Prostate gland (tissue), 2 donors: ENCODE data around the gene MRO. TPM values are rescaled to one million over a fixed set of nuclear protein-coding genes. Genes with fewer than 3 reads are reported as not detected.

Source experiments
- DNase-seq: peaks from one replicate; pipeline ENCODE4 v3.0.0-alpha.2; 2019; ENCODE audit warnings: low spot score
- H3K27ac ChIP-seq, 2 donors: fragments of 200-600 bp; sonication (generic); 2 replicates each; pipeline ENCODE4 v1.5.1; 2017 to 2019
- H3K27me3 ChIP-seq: fragments of 200-600 bp; sonication (generic); replicated peaks from 2 replicates; pipeline ENCODE4 v1.5.1; 2019; ENCODE audit not compliant: insufficient read depth
- H3K36me3 ChIP-seq, 2 donors: fragments of 200-600 bp; sonication (generic); 1 replicate in 1 of 2; 2 replicates in 1 of 2; pipeline versions ENCODE4 v1.5.1 to v1.8.1; 2017 to 2019
- H3K4me1 ChIP-seq: fragments of 200-600 bp; sonication (generic); replicated peaks from 2 replicates; pipeline ENCODE4 v1.5.1; 2019
- H3K4me3 ChIP-seq, 2 donors: fragments of 200-600 bp; sonication (generic); 2 replicates each; pipeline ENCODE4 v1.5.1; 2017 to 2019
- H3K9me3 ChIP-seq: fragments of 200-600 bp; sonication (generic); 2 replicates; pipeline ENCODE4 v1.5.1; 2017
- POLR2A ChIP-seq: fragments of 450-650 bp; IDR thresholded peaks from one replicate; pipeline ENCODE4 v1.6.1; 2016; ENCODE audit warnings: antibody characterized with exemption, mild to moderate bottlenecking
- POLR2AphosphoS5 ChIP-seq: sonication (generic); formaldehyde crosslinking; IDR thresholded peaks from one replicate; pipeline ENCODE4 v1.6.1; 2017; ENCODE audit warnings: antibody characterized with exemption
- WGBS: methylation state at CpG from one replicate; pipeline ENCODE4 v1.1.5; 2018; 5-methylcytosine and 5-hydroxymethylcytosine counted together
- intact Hi-C: fragments of 100-400 bp; cut with DNase I; formaldehyde crosslinking; loops from one replicate; pipeline ENCODE4 v1.14.2; 2022
- total RNA-seq, 2 donors: library from RNA; depleted of rRNA; stranded (reverse); fragments of >200 nt; gene quantifications; one replicate each; pipeline ENCODE4 v1.1.0, GENCODE V29; 2016
- TF ChIP-seq, protein P1 (sequence below), 4 experiments: fragments of 200-600 bp in 2 of 4; fragments of 450-650 bp in 2 of 4; sonication (generic) in 2 of 4; IDR thresholded peaks; 1 replicate in 3 of 4; 2 replicates in 1 of 4; pipeline ENCODE4 v1.5.1; 2016 to 2019; ENCODE audit warnings: antibody characterized with exemption in 4 of 4, mild to moderate bottlenecking in 2 of 4, moderate library complexity in 2 of 4

MRO gene
- total RNA-seq, 2 donors from 2014 or later: 0.23 to 64.8 TPM

DNA sequence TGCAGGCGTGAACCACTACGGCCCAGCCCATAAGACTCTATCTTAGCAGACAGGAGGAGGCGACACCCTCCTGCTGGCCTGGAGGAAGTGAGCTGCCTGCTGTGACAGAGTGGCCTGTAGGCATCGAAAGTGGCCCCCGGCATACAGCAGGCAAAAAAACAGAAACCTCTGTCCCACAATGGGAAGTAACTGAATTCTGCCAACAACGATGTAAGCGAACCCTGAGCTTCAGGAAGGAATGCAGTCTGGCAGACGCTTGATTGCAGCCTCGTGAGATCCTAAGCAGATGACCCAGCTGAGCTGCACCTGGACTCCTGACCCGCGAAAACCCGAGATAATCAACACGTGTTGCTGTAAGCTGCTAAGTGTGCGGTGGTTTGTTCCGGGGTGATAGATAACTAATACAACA is 13.6 kb downstream of the MRO start:
- H3K9me3 ChIP-seq: no peaks in the 10 kb centered on the region
- TF ChIP-seq POLR2AphosphoS5: no peak
- TF ChIP-seq, protein P1, sequence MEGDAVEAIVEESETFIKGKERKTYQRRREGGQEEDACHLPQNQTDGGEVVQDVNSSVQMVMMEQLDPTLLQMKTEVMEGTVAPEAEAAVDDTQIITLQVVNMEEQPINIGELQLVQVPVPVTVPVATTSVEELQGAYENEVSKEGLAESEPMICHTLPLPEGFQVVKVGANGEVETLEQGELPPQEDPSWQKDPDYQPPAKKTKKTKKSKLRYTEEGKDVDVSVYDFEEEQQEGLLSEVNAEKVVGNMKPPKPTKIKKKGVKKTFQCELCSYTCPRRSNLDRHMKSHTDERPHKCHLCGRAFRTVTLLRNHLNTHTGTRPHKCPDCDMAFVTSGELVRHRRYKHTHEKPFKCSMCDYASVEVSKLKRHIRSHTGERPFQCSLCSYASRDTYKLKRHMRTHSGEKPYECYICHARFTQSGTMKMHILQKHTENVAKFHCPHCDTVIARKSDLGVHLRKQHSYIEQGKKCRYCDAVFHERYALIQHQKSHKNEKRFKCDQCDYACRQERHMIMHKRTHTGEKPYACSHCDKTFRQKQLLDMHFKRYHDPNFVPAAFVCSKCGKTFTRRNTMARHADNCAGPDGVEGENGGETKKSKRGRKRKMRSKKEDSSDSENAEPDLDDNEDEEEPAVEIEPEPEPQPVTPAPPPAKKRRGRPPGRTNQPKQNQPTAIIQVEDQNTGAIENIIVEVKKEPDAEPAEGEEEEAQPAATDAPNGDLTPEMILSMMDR (IDR thresholded peaks at IDR 0.05): no peak
- no peak for TF ChIP-seq POLR2A
- H3K4me3 ChIP-seq: no peak overlapping the region
- H3K4me1 ChIP-seq: no peaks in the 10 kb centered on the region
- intact Hi-C loops: no loop called here
- no peaks in the 10 kb centered on the region for H3K27me3 ChIP-seq
- H3K27ac ChIP-seq: no peak overlapping the region
- 57% methylated on average over 15 of the region's 15 CpGs for WGBS
- DNase-seq: no peak
- no peaks in the 10 kb centered on the region for H3K36me3 ChIP-seq

DNA sequence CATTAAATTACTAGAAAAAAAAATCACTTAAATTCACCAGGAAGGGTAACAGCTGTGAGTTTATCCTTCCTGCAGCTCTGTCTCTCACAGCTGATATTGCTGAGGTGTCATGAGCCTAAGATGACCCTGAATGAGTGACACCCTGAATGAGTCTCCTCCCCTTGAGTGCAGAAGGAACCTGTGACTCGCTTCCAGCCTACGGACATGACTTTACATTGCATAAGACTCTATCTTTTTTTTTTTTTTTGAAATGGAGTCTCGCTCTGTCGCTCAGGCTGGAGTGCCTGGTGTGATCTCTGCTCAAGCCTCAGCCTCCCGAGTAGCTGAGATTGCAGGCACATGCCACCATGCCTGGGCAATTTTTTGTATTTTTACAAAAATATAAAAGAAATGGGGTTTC is 14.1 kb downstream of the MRO start:
- Histone ChIP-seq H3K4me3 (no peak overlapping the region), H3K36me3 (no peaks in the 10 kb centered on the region), H3K27me3 (no peaks in the 10 kb centered on the region), H3K4me1 (no peaks in the 10 kb centered on the region), H3K9me3 (no peaks in the 10 kb centered on the region), H3K27ac (no peak overlapping the region)
- WGBS: 91% methylated on average over 5 of the region's 5 CpGs
- no peak for DNase-seq
- TF ChIP-seq, protein P1 (IDR thresholded peaks at IDR 0.05): no peak
- TF ChIP-seq POLR2A (no peak), POLR2AphosphoS5 (no peak)
- intact Hi-C loops: no loop called here

- no peaks in the 10 kb centered on the region for H3K4me1 ChIP-seq
- H3K4me3 ChIP-seq: no peak overlapping the region
- WGBS: 56% methylated on average over 11 of the region's 11 CpGs
- DNase-seq: no peak
- TF ChIP-seq POLR2A: no peak
- TF ChIP-seq, protein P1 (IDR thresholded peaks at IDR 0.05): no peak
- no peak for TF ChIP-seq POLR2AphosphoS5
- H3K27me3 ChIP-seq: no peaks in the 10 kb centered on the region
- no peaks in the 10 kb centered on the region for H3K36me3 ChIP-seq
- H3K9me3 ChIP-seq: no peaks in the 10 kb centered on the region
- intact Hi-C loops: no loop called here
- no peak overlapping the region for H3K27ac ChIP-seq
These were observed 16.2 kb downstream of the MRO start for GRCh38 chr18:50803592-50803991.

GRCh38 chr18:50802141-50802540 is 17.7 kb downstream of the MRO start:
- H3K27me3 ChIP-seq: no peaks in the 10 kb centered on the region
- TF ChIP-seq POLR2A: no peak
- TF ChIP-seq POLR2AphosphoS5: no peak
- TF ChIP-seq, protein P1 (IDR thresholded peaks at IDR 0.05): no peak
- intact Hi-C loops: no loop called here
- no peak for DNase-seq
- H3K4me1 ChIP-seq: no peaks in the 10 kb centered on the region
- no peaks in the 10 kb centered on the region for H3K36me3 ChIP-seq
- H3K27ac ChIP-seq: no peak overlapping the region
- no peak overlapping the region for H3K4me3 ChIP-seq
- H3K9me3 ChIP-seq: no peaks in the 10 kb centered on the region
- WGBS: 71% methylated on average over 3 of the region's 3 CpGs

GRCh38 chr18:50797142-50797541 is 22.7 kb downstream of the MRO start:
- intact Hi-C loops: no loop called here
- Histone ChIP-seq H3K27ac (no peak overlapping the region), H3K36me3 (no peaks in the 10 kb centered on the region), H3K4me1 (no peaks in the 10 kb centered on the region), H3K4me3 (no peak overlapping the region), H3K27me3 (no peaks in the 10 kb centered on the region), H3K9me3 (no peaks in the 10 kb centered on the region)
- 70% methylated on average over 7 of the region's 7 CpGs for WGBS
- DNase-seq: no peak
- TF ChIP-seq POLR2A (no peak), POLR2AphosphoS5 (no peak)
- TF ChIP-seq, protein P1 (IDR thresholded peaks at IDR 0.05): no peak
